Spleen (tissue), 3 donors: Measurements from ENCODE around the gene NFIC.

ENCODE experiments used
- POLR2A ChIP-seq, 3 donors: fragments of 450-650 bp; IDR thresholded peaks; one replicate each; pipeline ENCODE4 v1.5.1; 2017; ENCODE audit warnings: antibody characterized with exemption in 3 of 3, mild to moderate bottlenecking in 1 of 3
- POLR2AphosphoS5 ChIP-seq, 3 donors: sonication (generic); formaldehyde crosslinking; IDR thresholded peaks; one replicate each; pipeline ENCODE4 v1.5.1; 2017; ENCODE audit warnings: antibody characterized with exemption in 3 of 3

DNA sequence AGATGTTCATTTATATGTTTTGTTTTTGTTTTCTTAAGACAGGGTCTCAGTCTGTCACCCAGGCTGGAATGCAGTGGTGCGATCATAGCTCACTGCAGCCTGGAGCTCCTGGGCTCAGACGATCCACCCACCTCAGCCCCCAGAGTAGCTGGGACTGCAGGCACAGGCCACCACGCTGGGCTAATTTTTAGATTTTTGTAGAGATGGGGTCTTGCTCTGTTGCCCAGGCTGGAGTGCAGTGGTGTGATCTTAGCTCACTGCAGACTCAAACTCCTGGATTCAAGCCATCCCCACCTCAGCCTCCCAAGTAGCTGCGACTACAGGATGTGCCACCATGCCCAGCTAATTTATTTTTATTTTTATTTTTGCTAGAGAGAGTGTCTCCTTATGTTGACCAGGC, 45.7 kb downstream of the NFIC start:
- TF ChIP-seq POLR2A (IDR thresholded peaks at IDR 0.05) (no peak), POLR2AphosphoS5 (IDR thresholded peaks at IDR 0.05) (no peak)
